GM23338 (cell line): ENCODE results near the gene CDC42BPG.

Experiments used
- CREB1 ChIP-seq: fragments of 250-450 bp; sonication (Bioruptor Pico); IDR thresholded peaks from 2 replicates; pipeline ENCODE4 v1.5.0; 2020; ENCODE audit warnings: low read depth, mild to moderate bottlenecking, moderate library complexity
- ETS1 ChIP-seq: IDR thresholded peaks from 2 replicates; pipeline ENCODE4 v1.6.1; 2016; ENCODE audit warnings: antibody characterized with exemption
- EZH2 ChIP-seq: fragments of 200-600 bp; sonication (generic); IDR thresholded peaks from one replicate; pipeline ENCODE4 v1.8.0; 2017; ENCODE audit warnings: antibody characterized with exemption, mild to moderate bottlenecking, low read depth; ENCODE audit not compliant: unreplicated experiment
- EZH2phosphoT487 ChIP-seq: fragments of 200-600 bp; sonication (generic); IDR thresholded peaks from one replicate; pipeline ENCODE4 v1.8.1; 2018; ENCODE audit warnings: antibody characterized with exemption; ENCODE audit not compliant: unreplicated experiment
- JUNB ChIP-seq: IDR thresholded peaks from one replicate; pipeline ENCODE4 v1.6.1; 2016; ENCODE audit warnings: antibody characterized with exemption; ENCODE audit not compliant: unreplicated experiment
- REST ChIP-seq: IDR thresholded peaks from one replicate; pipeline ENCODE4 v1.6.1; 2018; ENCODE audit warnings: antibody characterized with exemption; ENCODE audit not compliant: unreplicated experiment
- TF ChIP-seq, protein P1 (sequence below), 2 experiments: fragments of 200-600 bp in 1 of 2; sonication (generic) in 1 of 2; conservative IDR thresholded peaks; 2 replicates each; pipeline versions ENCODE4 v1.5.1 to v1.6.1; 2016 to 2017; ENCODE audit warnings: antibody characterized with exemption in 2 of 2, low read depth in 2 of 2, mild to moderate bottlenecking in 2 of 2, moderate library complexity in 1 of 2
- TF ChIP-seq, protein P2 (sequence below): fragments of 250-450 bp; sonication (Bioruptor Pico); IDR thresholded peaks from 2 replicates; pipeline ENCODE4 v1.5.0; 2020; ENCODE audit warnings: mild to moderate bottlenecking, moderate library complexity

DNA sequence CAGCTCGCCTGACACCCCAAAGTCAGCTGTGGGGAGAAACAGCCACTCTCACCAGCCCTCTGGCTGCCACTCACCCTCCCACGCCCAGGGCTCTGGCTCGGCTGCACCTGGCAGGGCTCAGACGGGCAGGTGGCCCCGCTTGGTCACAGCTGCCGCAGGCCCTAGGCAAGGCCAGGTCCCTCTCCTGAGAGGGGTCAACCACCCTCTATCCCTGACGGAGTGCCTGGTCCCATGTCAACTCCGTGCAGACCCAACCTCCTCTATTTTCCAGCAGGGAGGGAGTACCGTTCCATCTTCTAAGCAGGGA, 43.3 kb downstream of the CDC42BPG start:
- TF ChIP-seq, protein P1, sequence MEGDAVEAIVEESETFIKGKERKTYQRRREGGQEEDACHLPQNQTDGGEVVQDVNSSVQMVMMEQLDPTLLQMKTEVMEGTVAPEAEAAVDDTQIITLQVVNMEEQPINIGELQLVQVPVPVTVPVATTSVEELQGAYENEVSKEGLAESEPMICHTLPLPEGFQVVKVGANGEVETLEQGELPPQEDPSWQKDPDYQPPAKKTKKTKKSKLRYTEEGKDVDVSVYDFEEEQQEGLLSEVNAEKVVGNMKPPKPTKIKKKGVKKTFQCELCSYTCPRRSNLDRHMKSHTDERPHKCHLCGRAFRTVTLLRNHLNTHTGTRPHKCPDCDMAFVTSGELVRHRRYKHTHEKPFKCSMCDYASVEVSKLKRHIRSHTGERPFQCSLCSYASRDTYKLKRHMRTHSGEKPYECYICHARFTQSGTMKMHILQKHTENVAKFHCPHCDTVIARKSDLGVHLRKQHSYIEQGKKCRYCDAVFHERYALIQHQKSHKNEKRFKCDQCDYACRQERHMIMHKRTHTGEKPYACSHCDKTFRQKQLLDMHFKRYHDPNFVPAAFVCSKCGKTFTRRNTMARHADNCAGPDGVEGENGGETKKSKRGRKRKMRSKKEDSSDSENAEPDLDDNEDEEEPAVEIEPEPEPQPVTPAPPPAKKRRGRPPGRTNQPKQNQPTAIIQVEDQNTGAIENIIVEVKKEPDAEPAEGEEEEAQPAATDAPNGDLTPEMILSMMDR (conservative IDR thresholded peaks at IDR 0.05; ENCODE audit: low read depth in 2 of 2): no peak
- no peak for TF ChIP-seq ETS1
- TF ChIP-seq EZH2: no peak
- no peak for TF ChIP-seq EZH2phosphoT487
- TF ChIP-seq, protein P2, sequence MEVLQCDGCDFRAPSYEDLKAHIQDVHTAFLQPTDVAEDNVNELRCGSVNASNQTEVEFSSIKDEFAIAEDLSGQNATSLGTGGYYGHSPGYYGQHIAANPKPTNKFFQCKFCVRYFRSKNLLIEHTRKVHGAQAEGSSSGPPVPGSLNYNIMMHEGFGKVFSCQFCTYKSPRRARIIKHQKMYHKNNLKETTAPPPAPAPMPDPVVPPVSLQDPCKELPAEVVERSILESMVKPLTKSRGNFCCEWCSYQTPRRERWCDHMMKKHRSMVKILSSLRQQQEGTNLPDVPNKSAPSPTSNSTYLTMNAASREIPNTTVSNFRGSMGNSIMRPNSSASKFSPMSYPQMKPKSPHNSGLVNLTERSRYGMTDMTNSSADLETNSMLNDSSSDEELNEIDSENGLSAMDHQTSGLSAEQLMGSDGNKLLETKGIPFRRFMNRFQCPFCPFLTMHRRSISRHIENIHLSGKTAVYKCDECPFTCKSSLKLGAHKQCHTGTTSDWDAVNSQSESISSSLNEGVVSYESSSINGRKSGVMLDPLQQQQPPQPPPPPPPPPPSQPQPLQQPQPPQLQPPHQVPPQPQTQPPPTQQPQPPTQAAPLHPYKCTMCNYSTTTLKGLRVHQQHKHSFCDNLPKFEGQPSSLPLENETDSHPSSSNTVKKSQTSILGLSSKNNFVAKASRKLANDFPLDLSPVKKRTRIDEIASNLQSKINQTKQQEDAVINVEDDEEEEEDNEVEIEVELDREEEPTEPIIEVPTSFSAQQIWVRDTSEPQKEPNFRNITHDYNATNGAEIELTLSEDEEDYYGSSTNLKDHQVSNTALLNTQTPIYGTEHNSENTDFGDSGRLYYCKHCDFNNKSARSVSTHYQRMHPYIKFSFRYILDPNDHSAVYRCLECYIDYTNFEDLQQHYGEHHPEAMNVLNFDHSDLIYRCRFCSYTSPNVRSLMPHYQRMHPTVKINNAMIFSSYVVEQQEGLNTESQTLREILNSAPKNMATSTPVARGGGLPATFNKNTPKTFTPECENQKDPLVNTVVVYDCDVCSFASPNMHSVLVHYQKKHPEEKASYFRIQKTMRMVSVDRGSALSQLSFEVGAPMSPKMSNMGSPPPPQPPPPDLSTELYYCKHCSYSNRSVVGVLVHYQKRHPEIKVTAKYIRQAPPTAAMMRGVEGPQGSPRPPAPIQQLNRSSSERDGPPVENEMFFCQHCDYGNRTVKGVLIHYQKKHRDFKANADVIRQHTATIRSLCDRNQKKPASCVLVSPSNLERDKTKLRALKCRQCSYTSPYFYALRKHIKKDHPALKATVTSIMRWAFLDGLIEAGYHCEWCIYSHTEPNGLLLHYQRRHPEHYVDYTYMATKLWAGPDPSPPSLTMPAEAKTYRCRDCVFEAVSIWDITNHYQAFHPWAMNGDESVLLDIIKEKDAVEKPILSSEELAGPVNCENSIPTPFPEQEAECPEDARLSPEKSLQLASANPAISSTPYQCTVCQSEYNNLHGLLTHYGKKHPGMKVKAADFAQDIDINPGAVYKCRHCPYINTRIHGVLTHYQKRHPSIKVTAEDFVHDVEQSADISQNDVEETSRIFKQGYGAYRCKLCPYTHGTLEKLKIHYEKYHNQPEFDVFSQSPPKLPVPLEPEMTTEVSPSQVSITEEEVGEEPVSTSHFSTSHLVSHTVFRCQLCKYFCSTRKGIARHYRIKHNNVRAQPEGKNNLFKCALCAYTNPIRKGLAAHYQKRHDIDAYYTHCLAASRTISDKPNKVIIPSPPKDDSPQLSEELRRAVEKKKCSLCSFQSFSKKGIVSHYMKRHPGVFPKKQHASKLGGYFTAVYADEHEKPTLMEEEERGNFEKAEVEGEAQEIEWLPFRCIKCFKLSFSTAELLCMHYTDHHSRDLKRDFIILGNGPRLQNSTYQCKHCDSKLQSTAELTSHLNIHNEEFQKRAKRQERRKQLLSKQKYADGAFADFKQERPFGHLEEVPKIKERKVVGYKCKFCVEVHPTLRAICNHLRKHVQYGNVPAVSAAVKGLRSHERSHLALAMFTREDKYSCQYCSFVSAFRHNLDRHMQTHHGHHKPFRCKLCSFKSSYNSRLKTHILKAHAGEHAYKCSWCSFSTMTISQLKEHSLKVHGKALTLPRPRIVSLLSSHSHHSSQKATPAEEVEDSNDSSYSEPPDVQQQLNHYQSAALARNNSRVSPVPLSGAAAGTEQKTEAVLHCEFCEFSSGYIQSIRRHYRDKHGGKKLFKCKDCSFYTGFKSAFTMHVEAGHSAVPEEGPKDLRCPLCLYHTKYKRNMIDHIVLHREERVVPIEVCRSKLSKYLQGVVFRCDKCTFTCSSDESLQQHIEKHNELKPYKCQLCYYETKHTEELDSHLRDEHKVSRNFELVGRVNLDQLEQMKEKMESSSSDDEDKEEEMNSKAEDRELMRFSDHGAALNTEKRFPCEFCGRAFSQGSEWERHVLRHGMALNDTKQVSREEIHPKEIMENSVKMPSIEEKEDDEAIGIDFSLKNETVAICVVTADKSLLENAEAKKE (CRISPR knock-in tag): no peak
- TF ChIP-seq REST: no peak
- no peak for TF ChIP-seq CREB1 (CRISPR knock-in tag)
- TF ChIP-seq JUNB: no peak
